ENCODE measurements around the gene FHDC1.

DNA sequence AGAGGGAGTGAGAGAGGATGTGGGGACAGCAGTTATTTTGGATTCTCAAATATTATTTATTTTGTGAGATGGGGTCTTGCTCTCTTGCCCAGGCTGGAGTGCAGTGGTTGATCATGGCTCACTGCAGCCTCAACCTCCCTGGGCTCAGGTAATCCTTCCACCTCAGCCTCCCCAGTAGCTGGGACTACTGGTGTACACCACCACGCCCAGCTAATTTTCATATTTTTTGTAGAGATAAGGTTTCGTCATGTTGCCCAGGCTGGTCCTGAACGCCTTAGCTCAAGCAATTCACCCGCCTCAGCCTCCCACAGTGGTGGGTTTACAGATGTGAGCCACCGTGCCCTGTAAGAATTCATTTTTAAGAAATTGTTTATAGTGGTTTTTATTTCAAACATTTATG, 61.2 kb downstream of the FHDC1 start:
- no peak for TF ChIP-seq CTCF (IDR thresholded peaks at IDR 0.05)
- no peak for TF ChIP-seq POLR2A (IDR thresholded peaks at IDR 0.05)
